HEK293 (cell line): ENCODE measurements around the gene ZNF668.
A peak's percentile ranks its signal among the peaks of the same experiment; 100 is the strongest.

Experiments
- BCL11B ChIP-seq: fragments of 450-650 bp; formaldehyde crosslinking; IDR thresholded peaks from 2 replicates; pipeline ENCODE4 v1.5.1; 2016; ENCODE audit warnings: low read depth, missing biosample characterization, missing genetic modification characterization
- HOXA7 ChIP-seq: sonication (generic); formaldehyde crosslinking; IDR thresholded peaks from 2 replicates; pipeline ENCODE4 v1.8.1; 2022; ENCODE audit warnings: missing genetic modification reagents, borderline replicate concordance
- MYNN ChIP-seq: fragments of 450-650 bp; formaldehyde crosslinking; IDR thresholded peaks from 2 replicates; pipeline ENCODE4 v1.5.1; 2016; ENCODE audit warnings: missing biosample characterization, missing genetic modification characterization, borderline replicate concordance
- SP2 ChIP-seq: fragments of 450-650 bp; formaldehyde crosslinking; IDR thresholded peaks from 2 replicates; pipeline ENCODE4 v1.5.1; 2016; ENCODE audit warnings: missing biosample characterization, missing genetic modification characterization
- SP3 ChIP-seq: fragments of 450-650 bp; formaldehyde crosslinking; IDR thresholded peaks from 2 replicates; pipeline ENCODE4 v1.5.1; 2016; ENCODE audit warnings: missing biosample characterization, missing genetic modification characterization
- SP7 ChIP-seq: fragments of 450-650 bp; formaldehyde crosslinking; IDR thresholded peaks from 2 replicates; pipeline ENCODE4 v1.5.1; 2016; ENCODE audit warnings: missing biosample characterization, missing genetic modification characterization
- ZBTB17 ChIP-seq: fragments of 450-650 bp; formaldehyde crosslinking; IDR thresholded peaks from 2 replicates; pipeline ENCODE4 v1.5.1; 2016; ENCODE audit warnings: missing biosample characterization, missing genetic modification characterization
- ZBTB20 ChIP-seq: fragments of 450-650 bp; formaldehyde crosslinking; IDR thresholded peaks from 2 replicates; pipeline ENCODE4 v1.5.1; 2016; ENCODE audit warnings: missing biosample characterization, missing genetic modification characterization
- ZEB2 ChIP-seq: fragments of 450-650 bp; formaldehyde crosslinking; IDR thresholded peaks from 2 replicates; pipeline ENCODE4 v1.5.1; 2016; ENCODE audit warnings: missing biosample characterization, missing genetic modification characterization
- ZFP41 ChIP-seq: fragments of 450-650 bp; formaldehyde crosslinking; IDR thresholded peaks from 2 replicates; pipeline ENCODE4 v1.5.1; 2016; ENCODE audit warnings: missing biosample characterization, missing genetic modification characterization, borderline replicate concordance
- ZFP69B ChIP-seq: fragments of 450-650 bp; formaldehyde crosslinking; IDR thresholded peaks from 2 replicates; pipeline ENCODE4 v1.5.1; 2016; ENCODE audit warnings: missing biosample characterization, missing genetic modification characterization
- ZNF10 ChIP-seq: fragments of 450-650 bp; formaldehyde crosslinking; IDR thresholded peaks from 2 replicates; pipeline ENCODE4 v1.5.1; 2017; ENCODE audit warnings: missing biosample characterization, missing genetic modification characterization
- ZNF146 ChIP-seq: fragments of 450-650 bp; formaldehyde crosslinking; IDR thresholded peaks from 2 replicates; pipeline ENCODE4 v1.5.1; 2016; ENCODE audit warnings: missing biosample characterization, missing genetic modification characterization
- ZNF184 ChIP-seq: fragments of 450-650 bp; IDR thresholded peaks from 2 replicates; pipeline ENCODE4 v1.5.1; 2018; ENCODE audit warnings: missing biosample characterization, mild to moderate bottlenecking, missing genetic modification characterization
- ZNF2 ChIP-seq: fragments of 450-650 bp; formaldehyde crosslinking; IDR thresholded peaks from 2 replicates; pipeline ENCODE4 v1.5.1; 2016; ENCODE audit warnings: missing biosample characterization, missing genetic modification characterization
- ZNF24 ChIP-seq: fragments of 450-650 bp; formaldehyde crosslinking; IDR thresholded peaks from 2 replicates; pipeline ENCODE4 v1.5.1; 2016; ENCODE audit warnings: missing biosample characterization, missing genetic modification characterization
- ZNF366 ChIP-seq: fragments of 450-650 bp; formaldehyde crosslinking; conservative IDR thresholded peaks from 2 replicates; pipeline ENCODE4 v1.5.1; 2016; ENCODE audit warnings: missing biosample characterization, missing genetic modification characterization
- ZNF37A ChIP-seq: fragments of 450-650 bp; IDR thresholded peaks from 2 replicates; pipeline ENCODE4 v1.5.1; 2018; ENCODE audit warnings: missing biosample characterization, missing genetic modification characterization
- ZNF394 ChIP-seq: fragments of 450-650 bp; formaldehyde crosslinking; IDR thresholded peaks from 2 replicates; pipeline ENCODE4 v1.5.1; 2016; ENCODE audit warnings: missing biosample characterization, missing genetic modification characterization, mild to moderate bottlenecking, moderate library complexity, borderline replicate concordance
- ZNF544 ChIP-seq: fragments of 450-650 bp; formaldehyde crosslinking; IDR thresholded peaks from 2 replicates; pipeline ENCODE4 v1.5.0; 2017; ENCODE audit warnings: missing biosample characterization, missing genetic modification characterization
- ZNF558 ChIP-seq: fragments of 450-650 bp; formaldehyde crosslinking; IDR thresholded peaks from 2 replicates; pipeline ENCODE4 v1.5.1; 2016; ENCODE audit warnings: missing biosample characterization, missing genetic modification characterization
- ZNF561 ChIP-seq: fragments of 450-650 bp; IDR thresholded peaks from 2 replicates; pipeline ENCODE4 v1.5.1; 2018; ENCODE audit warnings: missing biosample characterization, missing genetic modification characterization, borderline replicate concordance
- ZNF677 ChIP-seq: fragments of 450-650 bp; IDR thresholded peaks from 2 replicates; pipeline ENCODE4 v1.5.0; 2018; ENCODE audit warnings: missing biosample characterization, mild to moderate bottlenecking, missing genetic modification characterization, moderate library complexity
- ZNF76 ChIP-seq: fragments of 450-650 bp; formaldehyde crosslinking; IDR thresholded peaks from 2 replicates; pipeline ENCODE4; 2016; ENCODE audit warnings: low read depth, missing biosample characterization, missing genetic modification characterization, borderline replicate concordance
- ZNF830 ChIP-seq: fragments of 450-650 bp; IDR thresholded peaks from 2 replicates; pipeline ENCODE4 v1.5.0; 2018; ENCODE audit warnings: missing biosample characterization, missing genetic modification characterization, low read depth, mild to moderate bottlenecking, moderate library complexity
- ZSCAN30 ChIP-seq: fragments of 450-650 bp; IDR thresholded peaks from 2 replicates; pipeline ENCODE4 v1.5.1; 2018; ENCODE audit warnings: missing biosample characterization, mild to moderate bottlenecking, missing genetic modification characterization, moderate library complexity
- TF ChIP-seq, protein P1 (sequence below): fragments of 450-650 bp; formaldehyde crosslinking; IDR thresholded peaks from 2 replicates; pipeline ENCODE4 v1.5.1; 2017; ENCODE audit warnings: missing biosample characterization, missing genetic modification characterization
- TF ChIP-seq, protein P2 (sequence below): fragments of 450-650 bp; formaldehyde crosslinking; IDR thresholded peaks from 2 replicates; pipeline ENCODE4 v1.5.1; 2016; ENCODE audit warnings: missing biosample characterization, missing genetic modification characterization
- TF ChIP-seq, protein P3 (sequence below): fragments of 450-650 bp; formaldehyde crosslinking; IDR thresholded peaks from 2 replicates; pipeline ENCODE4 v1.5.1; 2016; ENCODE audit warnings: missing biosample characterization, missing genetic modification characterization
- TF ChIP-seq, protein P4 (sequence below): fragments of 450-650 bp; formaldehyde crosslinking; IDR thresholded peaks from 2 replicates; pipeline ENCODE4 v1.5.1; 2016; ENCODE audit warnings: missing biosample characterization, missing genetic modification characterization
- TF ChIP-seq, protein P5 (sequence below): fragments of 450-650 bp; formaldehyde crosslinking; IDR thresholded peaks from 2 replicates; pipeline ENCODE4 v1.5.0; 2017; ENCODE audit warnings: missing biosample characterization, missing genetic modification characterization, borderline replicate concordance

The ZNF668 gene

DNA sequence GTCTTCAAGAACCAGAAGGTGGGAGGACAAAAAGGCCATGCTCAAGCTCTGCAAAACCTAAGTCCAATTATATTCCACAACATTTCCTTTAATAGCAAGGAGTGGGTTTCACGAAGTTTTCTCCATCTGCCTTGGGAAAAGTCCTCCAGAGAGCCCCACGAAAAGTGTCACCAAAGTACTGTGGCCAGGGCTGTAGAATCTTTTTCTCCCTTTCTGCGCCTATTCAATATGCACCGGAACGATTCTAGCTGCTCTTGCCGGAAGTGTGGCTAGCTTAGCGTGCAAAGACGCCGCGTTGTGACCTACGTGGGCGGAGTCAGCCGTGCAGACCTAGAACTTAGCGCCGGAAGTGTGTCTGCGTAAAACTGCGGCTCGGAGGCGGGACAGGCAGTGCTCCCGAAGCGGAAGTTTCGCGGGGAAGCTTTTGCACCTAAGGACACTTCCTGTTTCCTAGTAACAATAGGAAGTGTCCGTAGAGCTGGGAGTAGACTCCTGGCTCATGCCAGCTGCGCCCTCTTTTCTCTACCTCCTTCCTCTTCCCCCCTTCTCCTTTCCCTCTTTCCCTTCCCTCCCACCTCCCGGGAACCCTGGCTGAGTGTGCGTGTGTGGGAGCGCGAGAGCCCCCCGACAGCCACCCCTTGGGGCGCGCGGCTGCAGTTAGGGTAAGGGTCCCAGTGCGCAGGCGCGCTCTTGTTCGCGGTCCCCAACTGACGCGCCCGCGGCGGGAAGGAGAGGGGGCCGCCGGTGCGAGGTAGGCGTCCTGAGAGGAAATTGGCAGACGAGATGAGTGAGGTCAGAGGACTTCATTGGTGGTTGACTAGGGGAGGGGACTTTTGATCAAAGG, at the start of gene ZNF668, which contains the start of gene ZNF646 (continued):
- TF ChIP-seq ZBTB17 (peak; percentile 91), ZFP41 (tag by site-specific recombination) (no peak), ZNF558 (tag by site-specific recombination) (no peak), ZBTB20 (peak; percentile 64; the same call in 1 of the 2 replicates), ZNF544 (tag by site-specific recombination) (no peak), ZNF394 (peak; percentile 62), SP7 (tag by site-specific recombination) (peak; percentile 84), ZNF146 (tag by site-specific recombination) (no peak), ZNF24 (tag by site-specific recombination) (peak; percentile 78), ZNF76 (tag by site-specific recombination) (peak; percentile 54; the same call in 1 of the 2 replicates), ZNF2 (tag by site-specific recombination) (peak; percentile 80), ZNF184 (no peak), HOXA7 (CRISPR knock-in tag) (no peak), ZSCAN30 (tag by site-specific recombination) (peak; percentile 91), SP2 (tag by site-specific recombination) (peak; percentile 93), ZFP69B (tag by site-specific recombination) (peak; percentile 70), BCL11B (tag by site-specific recombination) (no peak), ZNF10 (tag by site-specific recombination) (peak; percentile 10; the same call in 1 of the 2 replicates), ZNF37A (tag by site-specific recombination) (no peak), ZNF366 (tag by site-specific recombination) (peak; percentile 89), ZEB2 (tag by site-specific recombination) (0 out of 2 replicates have a peak, but pooled peaks have one; percentile 54), ZNF561 (tag by site-specific recombination) (peak; percentile 96), MYNN (tag by site-specific recombination) (no peak), ZNF830 (tag by site-specific recombination) (no peak), ZNF677 (tag by site-specific recombination) (no peak), SP3 (tag by site-specific recombination) (peak; percentile 90)
- TF ChIP-seq, protein P1, sequence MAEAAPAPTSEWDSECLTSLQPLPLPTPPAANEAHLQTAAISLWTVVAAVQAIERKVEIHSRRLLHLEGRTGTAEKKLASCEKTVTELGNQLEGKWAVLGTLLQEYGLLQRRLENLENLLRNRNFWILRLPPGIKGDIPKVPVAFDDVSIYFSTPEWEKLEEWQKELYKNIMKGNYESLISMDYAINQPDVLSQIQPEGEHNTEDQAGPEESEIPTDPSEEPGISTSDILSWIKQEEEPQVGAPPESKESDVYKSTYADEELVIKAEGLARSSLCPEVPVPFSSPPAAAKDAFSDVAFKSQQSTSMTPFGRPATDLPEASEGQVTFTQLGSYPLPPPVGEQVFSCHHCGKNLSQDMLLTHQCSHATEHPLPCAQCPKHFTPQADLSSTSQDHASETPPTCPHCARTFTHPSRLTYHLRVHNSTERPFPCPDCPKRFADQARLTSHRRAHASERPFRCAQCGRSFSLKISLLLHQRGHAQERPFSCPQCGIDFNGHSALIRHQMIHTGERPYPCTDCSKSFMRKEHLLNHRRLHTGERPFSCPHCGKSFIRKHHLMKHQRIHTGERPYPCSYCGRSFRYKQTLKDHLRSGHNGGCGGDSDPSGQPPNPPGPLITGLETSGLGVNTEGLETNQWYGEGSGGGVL (tag by site-specific recombination) = peak; percentile 68
- TF ChIP-seq, protein P2, sequence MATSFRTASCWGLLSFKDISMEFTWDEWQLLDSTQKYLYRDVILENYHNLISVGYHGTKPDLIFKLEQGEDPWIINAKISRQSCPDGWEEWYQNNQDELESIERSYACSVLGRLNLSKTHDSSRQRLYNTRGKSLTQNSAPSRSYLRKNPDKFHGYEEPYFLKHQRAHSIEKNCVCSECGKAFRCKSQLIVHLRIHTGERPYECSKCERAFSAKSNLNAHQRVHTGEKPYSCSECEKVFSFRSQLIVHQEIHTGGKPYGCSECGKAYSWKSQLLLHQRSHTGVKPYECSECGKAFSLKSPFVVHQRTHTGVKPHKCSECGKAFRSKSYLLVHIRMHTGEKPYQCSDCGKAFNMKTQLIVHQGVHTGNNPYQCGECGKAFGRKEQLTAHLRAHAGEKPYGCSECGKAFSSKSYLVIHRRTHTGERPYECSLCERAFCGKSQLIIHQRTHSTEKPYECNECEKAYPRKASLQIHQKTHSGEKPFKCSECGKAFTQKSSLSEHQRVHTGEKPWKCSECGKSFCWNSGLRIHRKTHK (tag by site-specific recombination) = no peak
- TF ChIP-seq, protein P3, sequence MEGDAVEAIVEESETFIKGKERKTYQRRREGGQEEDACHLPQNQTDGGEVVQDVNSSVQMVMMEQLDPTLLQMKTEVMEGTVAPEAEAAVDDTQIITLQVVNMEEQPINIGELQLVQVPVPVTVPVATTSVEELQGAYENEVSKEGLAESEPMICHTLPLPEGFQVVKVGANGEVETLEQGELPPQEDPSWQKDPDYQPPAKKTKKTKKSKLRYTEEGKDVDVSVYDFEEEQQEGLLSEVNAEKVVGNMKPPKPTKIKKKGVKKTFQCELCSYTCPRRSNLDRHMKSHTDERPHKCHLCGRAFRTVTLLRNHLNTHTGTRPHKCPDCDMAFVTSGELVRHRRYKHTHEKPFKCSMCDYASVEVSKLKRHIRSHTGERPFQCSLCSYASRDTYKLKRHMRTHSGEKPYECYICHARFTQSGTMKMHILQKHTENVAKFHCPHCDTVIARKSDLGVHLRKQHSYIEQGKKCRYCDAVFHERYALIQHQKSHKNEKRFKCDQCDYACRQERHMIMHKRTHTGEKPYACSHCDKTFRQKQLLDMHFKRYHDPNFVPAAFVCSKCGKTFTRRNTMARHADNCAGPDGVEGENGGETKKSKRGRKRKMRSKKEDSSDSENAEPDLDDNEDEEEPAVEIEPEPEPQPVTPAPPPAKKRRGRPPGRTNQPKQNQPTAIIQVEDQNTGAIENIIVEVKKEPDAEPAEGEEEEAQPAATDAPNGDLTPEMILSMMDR (tag by site-specific recombination) = peak; percentile 63
- TF ChIP-seq, protein P4, sequence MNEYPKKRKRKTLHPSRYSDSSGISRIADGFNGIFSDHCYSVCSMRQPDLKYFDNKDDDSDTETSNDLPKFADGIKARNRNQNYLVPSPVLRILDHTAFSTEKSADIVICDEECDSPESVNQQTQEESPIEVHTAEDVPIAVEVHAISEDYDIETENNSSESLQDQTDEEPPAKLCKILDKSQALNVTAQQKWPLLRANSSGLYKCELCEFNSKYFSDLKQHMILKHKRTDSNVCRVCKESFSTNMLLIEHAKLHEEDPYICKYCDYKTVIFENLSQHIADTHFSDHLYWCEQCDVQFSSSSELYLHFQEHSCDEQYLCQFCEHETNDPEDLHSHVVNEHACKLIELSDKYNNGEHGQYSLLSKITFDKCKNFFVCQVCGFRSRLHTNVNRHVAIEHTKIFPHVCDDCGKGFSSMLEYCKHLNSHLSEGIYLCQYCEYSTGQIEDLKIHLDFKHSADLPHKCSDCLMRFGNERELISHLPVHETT (tag by site-specific recombination) = peak; percentile 86
- TF ChIP-seq, protein P5, sequence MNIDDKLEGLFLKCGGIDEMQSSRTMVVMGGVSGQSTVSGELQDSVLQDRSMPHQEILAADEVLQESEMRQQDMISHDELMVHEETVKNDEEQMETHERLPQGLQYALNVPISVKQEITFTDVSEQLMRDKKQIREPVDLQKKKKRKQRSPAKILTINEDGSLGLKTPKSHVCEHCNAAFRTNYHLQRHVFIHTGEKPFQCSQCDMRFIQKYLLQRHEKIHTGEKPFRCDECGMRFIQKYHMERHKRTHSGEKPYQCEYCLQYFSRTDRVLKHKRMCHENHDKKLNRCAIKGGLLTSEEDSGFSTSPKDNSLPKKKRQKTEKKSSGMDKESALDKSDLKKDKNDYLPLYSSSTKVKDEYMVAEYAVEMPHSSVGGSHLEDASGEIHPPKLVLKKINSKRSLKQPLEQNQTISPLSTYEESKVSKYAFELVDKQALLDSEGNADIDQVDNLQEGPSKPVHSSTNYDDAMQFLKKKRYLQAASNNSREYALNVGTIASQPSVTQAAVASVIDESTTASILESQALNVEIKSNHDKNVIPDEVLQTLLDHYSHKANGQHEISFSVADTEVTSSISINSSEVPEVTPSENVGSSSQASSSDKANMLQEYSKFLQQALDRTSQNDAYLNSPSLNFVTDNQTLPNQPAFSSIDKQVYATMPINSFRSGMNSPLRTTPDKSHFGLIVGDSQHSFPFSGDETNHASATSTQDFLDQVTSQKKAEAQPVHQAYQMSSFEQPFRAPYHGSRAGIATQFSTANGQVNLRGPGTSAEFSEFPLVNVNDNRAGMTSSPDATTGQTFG = no peak
